ENCODE data around the gene IQCN.

The IQCN gene

DNA sequence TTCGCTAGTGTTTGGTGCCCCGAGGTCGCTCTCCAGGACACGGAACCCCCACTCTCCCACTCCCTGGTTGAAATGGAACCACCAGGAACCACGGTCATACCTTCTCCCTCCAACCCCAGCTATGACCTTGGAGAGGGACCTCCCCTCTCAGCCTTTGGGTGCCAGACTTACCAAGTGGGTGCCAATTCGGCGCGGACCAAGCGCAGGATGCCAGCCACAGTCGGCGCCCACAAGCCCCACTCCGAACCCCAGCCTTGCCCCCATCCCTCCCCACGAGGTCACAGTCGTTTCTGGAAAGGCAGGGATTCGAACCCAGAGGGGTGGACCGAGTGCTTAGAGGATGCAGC, 48.9 kb downstream of the IQCN start:
- H3K27ac ChIP-seq = peak overlapping the region; percentile 2 to 57
- TF ChIP-seq, protein P1, sequence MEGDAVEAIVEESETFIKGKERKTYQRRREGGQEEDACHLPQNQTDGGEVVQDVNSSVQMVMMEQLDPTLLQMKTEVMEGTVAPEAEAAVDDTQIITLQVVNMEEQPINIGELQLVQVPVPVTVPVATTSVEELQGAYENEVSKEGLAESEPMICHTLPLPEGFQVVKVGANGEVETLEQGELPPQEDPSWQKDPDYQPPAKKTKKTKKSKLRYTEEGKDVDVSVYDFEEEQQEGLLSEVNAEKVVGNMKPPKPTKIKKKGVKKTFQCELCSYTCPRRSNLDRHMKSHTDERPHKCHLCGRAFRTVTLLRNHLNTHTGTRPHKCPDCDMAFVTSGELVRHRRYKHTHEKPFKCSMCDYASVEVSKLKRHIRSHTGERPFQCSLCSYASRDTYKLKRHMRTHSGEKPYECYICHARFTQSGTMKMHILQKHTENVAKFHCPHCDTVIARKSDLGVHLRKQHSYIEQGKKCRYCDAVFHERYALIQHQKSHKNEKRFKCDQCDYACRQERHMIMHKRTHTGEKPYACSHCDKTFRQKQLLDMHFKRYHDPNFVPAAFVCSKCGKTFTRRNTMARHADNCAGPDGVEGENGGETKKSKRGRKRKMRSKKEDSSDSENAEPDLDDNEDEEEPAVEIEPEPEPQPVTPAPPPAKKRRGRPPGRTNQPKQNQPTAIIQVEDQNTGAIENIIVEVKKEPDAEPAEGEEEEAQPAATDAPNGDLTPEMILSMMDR (IDR thresholded peaks at IDR 0.05) = no peak
- H3K36me3 ChIP-seq = no peaks in the 10 kb centered on the region
- H3K27me3 ChIP-seq = peaks cover 0 to 81% of the 10 kb centered on the region in 2 donors
- DNase-seq = no peak
- peaks cover 0 to 39% (median 31%) of the 10 kb centered on the region in 4 donors for H3K4me1 ChIP-seq
- intact Hi-C loops (cut with DNase I; ENCODE audit: low total_unique reads) = no loop called here
- H3K9me3 ChIP-seq = no peaks in the 10 kb centered on the region
- H3K4me3 ChIP-seq = peak overlapping the region in 1 of 2 donors; percentile 40

DNA sequence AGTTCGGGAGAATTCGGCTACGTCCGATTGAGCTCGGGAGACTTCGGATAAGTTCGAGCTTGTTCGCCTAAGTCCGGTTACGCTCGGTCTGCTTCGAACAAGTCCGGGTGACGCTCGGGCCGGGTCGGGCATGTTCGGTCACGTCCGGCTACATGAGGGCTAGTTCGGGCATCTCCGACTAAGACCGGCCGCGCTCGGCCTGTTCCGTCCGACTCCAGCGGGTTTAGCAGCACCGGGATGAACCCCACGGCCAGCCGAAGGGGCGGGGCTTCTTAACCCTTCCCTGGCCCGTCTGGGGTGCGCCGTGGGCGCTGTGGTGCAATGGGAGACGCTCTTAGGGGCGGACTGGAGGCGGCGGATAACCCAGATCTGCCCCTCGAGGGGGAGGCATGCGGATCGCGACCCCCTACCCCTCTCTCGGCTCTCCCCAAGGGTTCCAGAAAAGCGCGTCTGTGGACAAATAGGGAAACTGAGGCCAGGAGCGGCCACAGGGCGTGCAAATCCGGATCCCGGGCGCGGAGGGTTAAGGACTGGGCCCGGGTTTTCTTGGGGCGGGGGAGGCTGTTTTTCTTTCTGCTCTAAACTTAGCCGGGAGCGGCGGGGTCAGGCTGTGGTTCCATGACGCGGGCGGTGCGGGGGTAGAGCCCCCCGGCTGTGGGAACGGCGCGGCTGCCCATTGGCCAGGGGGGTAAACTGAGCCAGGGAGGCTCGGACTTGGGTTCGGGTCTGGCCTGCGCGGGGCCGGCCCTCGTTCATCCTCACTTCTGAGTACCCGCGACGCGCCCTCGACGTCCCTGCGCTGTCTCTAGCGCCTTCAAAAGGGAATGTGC, 49.5 kb downstream of the IQCN start:
- H3K36me3 ChIP-seq = no peaks in the 10 kb centered on the region
- peak overlapping the region; percentile 2 to 57 for H3K27ac ChIP-seq
- peaks cover 0 to 75% of the 10 kb centered on the region in 2 donors for H3K27me3 ChIP-seq
- DNase-seq = peak; percentile 98 to 99
- TF ChIP-seq, protein P1 (IDR thresholded peaks at IDR 0.05) = no peak
- intact Hi-C loops (cut with DNase I; ENCODE audit: low total_unique reads) = no loop called here
- H3K4me3 ChIP-seq = peak overlapping the region; percentile 40 to 43
- H3K9me3 ChIP-seq = no peaks in the 10 kb centered on the region
- peaks cover 0 to 39% (median 31%) of the 10 kb centered on the region in 4 donors for H3K4me1 ChIP-seq

DNA sequence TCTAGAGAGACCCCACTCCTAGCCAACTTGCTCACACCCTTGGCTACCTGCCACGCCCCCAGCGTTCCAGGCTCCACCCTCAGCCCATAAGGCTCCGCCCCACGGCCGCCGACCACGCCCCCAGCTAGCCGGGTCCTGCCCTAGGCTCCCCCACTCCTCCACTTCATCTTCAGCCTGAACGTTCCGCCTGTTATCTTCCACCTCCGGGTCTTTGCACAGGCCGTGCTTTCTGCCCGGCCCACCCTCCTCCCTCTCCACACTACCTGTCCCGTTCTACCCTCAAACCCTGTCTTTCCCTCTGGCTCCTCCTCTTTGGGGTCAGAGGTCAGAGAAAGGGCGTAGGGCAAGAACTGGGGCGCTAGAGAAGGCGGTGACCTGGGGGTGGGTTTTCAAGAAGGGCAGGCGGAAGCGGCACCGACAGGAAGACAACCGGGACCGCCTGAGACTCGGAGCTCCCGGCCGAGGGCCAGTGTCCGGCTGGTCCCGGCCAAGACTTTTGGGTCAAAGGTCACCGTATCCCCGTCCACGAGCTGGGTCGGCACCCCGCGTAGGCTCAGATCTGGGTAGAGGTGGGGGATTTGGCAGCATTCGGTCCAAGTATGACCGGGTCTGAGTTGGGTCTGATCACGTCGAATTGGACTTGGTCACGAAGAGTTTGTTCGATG, 50.3 kb downstream of the IQCN start:
- peak in 1 of 2 donors; percentile 25 for DNase-seq
- intact Hi-C loops (cut with DNase I; ENCODE audit: low total_unique reads) = no loop called here
- H3K4me1 ChIP-seq = peaks cover 0 to 39% (median 31%) of the 10 kb centered on the region in 4 donors
- TF ChIP-seq, protein P1 (IDR thresholded peaks at IDR 0.05) = no peak
- H3K4me3 ChIP-seq = peak overlapping the region; percentile 40 to 43
- H3K27ac ChIP-seq = peak overlapping the region in 1 of 2 donors; percentile 42
- no peaks in the 10 kb centered on the region for H3K36me3 ChIP-seq
- no peaks in the 10 kb centered on the region for H3K9me3 ChIP-seq
- peaks cover 0 to 68% of the 10 kb centered on the region in 2 donors for H3K27me3 ChIP-seq

DNA sequence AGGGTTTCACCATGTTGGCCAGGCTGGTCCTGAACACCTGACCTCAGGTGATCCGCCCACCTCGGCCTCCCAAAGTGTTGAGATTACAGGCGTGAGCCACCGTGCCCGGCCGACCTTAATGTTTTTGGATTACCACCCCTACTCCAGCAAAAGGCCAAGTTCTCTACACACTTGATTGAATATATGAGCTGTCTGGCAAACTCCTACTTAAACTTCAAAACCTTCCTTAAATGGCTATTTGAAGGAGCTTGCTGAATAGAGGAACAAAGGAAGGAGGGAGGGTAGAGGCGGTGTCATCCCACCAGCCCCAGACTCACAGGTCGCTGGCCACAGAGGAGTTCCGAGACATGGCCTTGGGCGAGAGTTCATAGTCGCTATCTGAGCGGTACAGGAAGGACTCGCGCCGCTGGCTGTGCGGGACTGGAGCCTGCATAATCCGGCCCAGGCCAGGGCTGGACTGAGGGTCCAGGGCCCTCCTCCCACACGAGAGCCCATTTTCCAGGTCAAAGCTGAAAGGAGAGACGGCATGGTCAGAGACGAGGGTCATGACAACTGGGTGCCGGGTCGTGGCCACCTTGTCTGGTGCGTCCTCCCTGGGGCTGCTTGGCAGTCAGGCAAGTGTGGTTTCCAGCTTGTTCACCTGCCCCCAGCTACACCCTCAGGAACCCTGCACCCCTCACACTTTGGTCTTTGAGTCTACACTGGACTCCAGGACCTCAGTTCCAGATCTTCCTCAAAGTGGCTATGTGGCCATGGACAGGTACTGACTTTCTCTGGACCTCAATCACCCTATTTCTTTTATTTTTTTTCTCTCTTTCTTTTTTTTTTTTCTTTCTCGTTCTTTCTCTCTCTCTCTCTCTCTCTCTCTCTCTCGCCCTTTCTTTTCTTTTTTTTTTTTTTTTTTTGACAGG, 52.2 kb downstream of the IQCN start:
- TF ChIP-seq, protein P1 (IDR thresholded peaks at IDR 0.05) = no peak
- H3K36me3 ChIP-seq = no peaks in the 10 kb centered on the region
- peaks cover 0 to 52% of the 10 kb centered on the region in 2 donors for H3K27me3 ChIP-seq
- no peak for DNase-seq
- no peaks in the 10 kb centered on the region for H3K9me3 ChIP-seq
- intact Hi-C loops (cut with DNase I; ENCODE audit: low total_unique reads) = no loop called here
- H3K4me1 ChIP-seq = peaks cover 0 to 26% (median 24%) of the 10 kb centered on the region in 4 donors
- no peak overlapping the region for H3K27ac ChIP-seq
- H3K4me3 ChIP-seq = no peak overlapping the region

DNA sequence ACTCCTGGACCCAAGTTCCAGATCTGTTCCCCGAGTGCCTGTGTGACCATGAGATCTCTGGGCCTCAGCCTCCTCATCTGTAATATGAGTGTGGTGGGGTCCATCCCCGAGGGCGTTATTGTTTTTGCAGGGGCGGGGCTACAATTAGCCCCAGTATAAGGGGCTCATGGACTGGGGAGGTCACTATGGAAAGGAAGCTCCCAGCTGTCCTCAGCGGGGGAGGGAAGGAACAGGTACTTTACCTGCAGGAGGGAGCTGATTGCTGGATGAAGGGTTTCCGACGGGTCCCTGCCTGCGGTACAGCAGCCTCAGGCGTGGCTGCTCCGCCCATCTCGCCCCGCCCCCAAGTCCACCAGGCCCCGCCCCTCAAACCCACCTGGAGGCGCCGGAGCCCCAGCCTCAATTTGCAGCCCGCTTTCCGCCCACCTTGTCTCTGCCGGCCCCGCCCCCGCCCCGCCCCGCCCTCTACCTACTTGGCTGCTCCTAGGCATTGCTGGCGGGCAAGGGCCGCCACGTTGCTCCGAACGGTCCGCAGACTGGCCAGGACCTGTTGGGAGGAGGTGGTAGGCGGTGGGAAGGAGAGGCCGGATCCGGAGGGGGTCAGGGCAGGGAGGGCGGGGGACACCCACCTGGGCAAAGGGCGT, 53.5 kb downstream of the IQCN start:
- no peak for DNase-seq
- intact Hi-C loops (cut with DNase I; ENCODE audit: low total_unique reads) = no loop called here
- Histone ChIP-seq H3K27ac (no peak overlapping the region), H3K27me3 (peaks cover 0 to 39% of the 10 kb centered on the region in 2 donors), H3K9me3 (no peaks in the 10 kb centered on the region), H3K4me3 (no peak overlapping the region), H3K36me3 (no peaks in the 10 kb centered on the region), H3K4me1 (peaks cover 0 to 18% (median 17%) of the 10 kb centered on the region in 4 donors)
- TF ChIP-seq, protein P1 (IDR thresholded peaks at IDR 0.05) = no peak
